COLO829 (cell line): Measurements from ENCODE around the gene LZTFL1.

ENCODE experiments used
- DNase-seq: peaks from one replicate; pipeline ENCODE4 v3.0.0; 2012; ENCODE audit warnings: low spot score

The LZTFL1 gene

GRCh38 chr3:45785605-45786150, 56.2 kb downstream of the LZTFL1 start:
- DNase-seq: no peak

GRCh38 chr3:45783667-45784066, 58.3 kb downstream of the LZTFL1 start:
- DNase-seq: no peak

- no peak for DNase-seq
These were observed 59.5 kb downstream of the LZTFL1 start for GRCh38 chr3:45782381-45782780.

GRCh38 chr3:45781841-45782240, 60.1 kb downstream of the LZTFL1 start:
- DNase-seq: no peak

- no peak for DNase-seq
These were observed 60.6 kb downstream of the LZTFL1 start for GRCh38 chr3:45781271-45781670.

GRCh38 chr3:45779746-45780735, 61.9 kb downstream of the LZTFL1 start:
- DNase-seq: no peak

GRCh38 chr3:45778761-45779201, 63.1 kb downstream of the LZTFL1 start:
- DNase-seq: no peak

GRCh38 chr3:45777746-45778386, 64.1 kb downstream of the LZTFL1 start:
- no peak for DNase-seq

- DNase-seq: no peak
These were observed 64.7 kb downstream of the LZTFL1 start for GRCh38 chr3:45777111-45777745.

- DNase-seq: no peak
These were observed 65.3 kb downstream of the LZTFL1 start for GRCh38 chr3:45776611-45777010.

GRCh38 chr3:45776301-45776595, 65.7 kb downstream of the LZTFL1 start:
- DNase-seq: no peak

- no peak for DNase-seq
These were observed 66.2 kb downstream of the LZTFL1 start for GRCh38 chr3:45775571-45776300.

GRCh38 chr3:45774581-45775521, 67.1 kb downstream of the LZTFL1 start:
- DNase-seq: no peak

- DNase-seq: no peak
These were observed 68.0 kb downstream of the LZTFL1 start for GRCh38 chr3:45773714-45774449.
